HTERT RPE-1 (cell line): ENCODE measurements around the gene ZSWIM6.

Source experiments
- in situ Hi-C: fragments of 300-500 bp; cut with MboI; formaldehyde crosslinking; loops from 4 replicates; pipeline ENCODE4 v1.14.3; 2020; ENCODE audit warnings: low sequenced_read_pairs

The ZSWIM6 gene

GRCh38 chr5:61330845-61331406 is 1.1 kb upstream of the ZSWIM6 start:
- in situ Hi-C loops = no loop called here

GRCh38 chr5:61332358-61332749 is 296 bp downstream of the ZSWIM6 start:
- in situ Hi-C loops = no loop called here

DNA sequence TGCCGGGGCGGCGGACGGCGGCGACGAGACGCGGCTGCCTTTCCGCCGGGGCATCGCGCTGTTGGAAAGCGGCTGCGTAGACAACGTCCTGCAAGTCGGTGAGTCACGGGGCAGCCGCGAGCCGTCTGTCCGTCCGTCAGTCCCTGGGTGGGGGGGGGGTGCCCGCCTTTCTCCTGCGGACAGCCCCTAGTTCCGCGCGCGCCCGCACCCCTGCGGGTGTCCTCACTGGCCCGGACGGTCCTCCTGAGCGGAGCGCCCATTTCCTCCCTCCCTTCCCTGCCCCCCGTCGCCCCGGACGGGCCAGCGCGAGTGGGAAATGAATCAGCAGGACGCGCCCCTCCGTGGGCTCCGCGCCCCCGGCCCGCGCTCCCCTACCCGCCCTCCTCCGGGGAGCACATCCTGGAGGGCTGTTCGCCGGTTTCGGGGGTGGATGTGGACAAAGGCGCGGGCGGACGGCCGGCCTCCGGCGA is 828 bp downstream of the ZSWIM6 start:
- in situ Hi-C loops = no loop called here

DNA sequence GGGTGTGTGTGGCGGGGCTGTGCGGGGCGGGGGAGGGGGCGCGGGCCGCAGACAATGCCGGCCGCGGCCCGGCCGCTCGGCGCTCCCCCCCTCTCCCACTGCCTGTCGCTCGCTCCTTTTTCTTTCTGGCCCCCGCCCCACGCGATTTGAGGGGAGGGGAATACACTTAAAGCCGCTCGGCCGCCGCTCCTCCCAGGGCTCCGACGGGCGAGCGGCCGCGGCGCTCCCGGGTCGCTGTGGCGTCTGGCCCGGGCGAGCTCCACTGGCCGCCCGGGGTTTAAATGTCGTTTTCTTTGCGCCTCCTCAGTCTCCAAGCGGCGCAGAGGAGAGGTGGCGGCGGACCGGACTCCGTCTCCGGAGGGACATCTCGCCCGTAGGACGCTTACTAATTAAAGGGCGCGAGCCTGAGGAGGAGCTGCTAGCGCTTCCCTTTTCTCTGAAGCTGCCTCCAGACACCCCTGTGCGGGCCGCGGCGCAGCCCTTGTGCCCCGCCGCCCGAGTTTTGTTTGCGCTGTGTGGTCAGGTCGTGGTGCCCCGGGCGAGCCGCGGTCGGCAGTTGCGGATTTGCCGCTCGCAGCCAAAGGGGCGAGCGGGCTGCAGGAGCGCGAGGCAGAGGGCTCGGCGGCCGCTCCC is 1.4 kb downstream of the ZSWIM6 start:
- in situ Hi-C loops = no loop called here

DNA sequence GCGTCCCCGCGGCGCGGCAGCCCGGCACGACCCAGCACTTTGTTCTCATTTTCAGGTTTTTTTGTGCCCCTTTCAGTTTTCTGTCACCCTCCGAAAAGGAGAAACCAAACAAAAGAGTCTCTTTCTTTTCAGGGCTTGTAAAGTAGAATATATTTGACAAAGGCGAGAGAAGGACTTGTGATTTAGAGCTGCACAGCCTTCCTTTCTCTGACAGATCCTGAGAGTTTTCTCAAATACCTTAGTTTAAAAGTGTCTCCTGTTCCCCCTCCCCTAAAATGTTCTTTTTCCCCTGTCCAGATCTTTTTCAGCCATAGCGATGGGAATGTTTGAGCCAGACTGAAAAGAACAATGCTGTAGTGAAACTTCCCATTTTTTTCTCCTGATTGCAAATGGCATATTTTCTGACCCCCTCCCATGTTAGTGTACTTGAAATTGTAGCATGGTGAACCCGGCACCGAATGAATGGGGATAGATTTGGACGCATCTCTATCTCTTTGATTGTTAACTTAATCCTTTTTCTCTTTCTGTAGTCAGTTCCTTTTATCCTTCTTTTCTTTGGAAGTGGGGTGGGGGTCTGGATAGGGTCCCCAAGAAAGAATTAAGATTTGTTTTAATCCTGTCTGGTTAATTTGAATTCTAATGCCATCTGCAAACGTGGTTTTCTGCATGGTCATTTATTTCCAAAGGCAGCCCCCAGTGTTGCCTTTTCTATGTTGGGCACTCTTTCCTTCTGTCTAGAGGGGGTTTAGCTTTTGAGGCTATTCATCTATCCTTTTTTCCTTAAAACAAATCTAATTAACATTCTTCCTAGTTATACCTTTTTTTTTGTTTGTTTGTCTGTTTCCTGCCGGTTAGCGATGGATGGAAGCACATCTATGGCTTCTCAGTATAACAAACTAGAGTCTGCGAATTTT is 2.2 kb downstream of the ZSWIM6 start:
- in situ Hi-C loops = no loop called here

DNA sequence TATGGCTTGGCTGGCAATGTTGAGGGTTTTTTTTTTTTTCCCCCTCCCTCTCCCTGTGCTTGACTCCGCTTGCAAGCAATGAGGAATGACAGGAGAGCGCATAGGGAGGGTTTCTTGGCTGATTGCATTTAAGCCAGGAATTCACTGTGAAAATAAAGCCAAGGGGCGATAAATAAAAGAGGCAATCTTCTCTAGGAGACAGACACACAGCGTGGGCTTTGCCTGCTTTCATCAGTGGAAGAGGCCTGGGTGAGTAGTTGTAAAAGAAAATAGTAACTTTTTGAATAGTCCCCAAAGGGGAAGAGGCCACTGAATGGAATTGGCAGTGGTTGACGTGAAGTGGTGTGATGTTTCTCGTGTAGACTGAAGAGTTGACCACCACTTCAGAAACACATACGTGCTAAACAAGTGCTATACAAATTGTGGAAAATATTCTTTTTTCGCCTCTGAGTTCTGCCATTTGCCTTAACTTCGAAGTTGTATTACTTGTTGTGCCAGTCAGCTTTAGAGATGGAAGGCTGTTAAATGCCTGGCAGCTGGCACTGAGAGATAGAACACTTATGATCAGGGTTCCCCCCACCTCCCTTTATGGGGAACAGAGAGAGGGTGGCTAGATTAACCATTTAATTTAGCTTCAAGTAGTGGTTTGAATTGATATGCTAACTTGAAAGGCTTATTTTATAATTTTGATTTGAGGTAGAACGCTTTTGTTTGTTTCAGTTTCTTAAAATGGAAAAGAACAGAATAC is 3.0 kb downstream of the ZSWIM6 start:
- in situ Hi-C loops = no loop called here

DNA sequence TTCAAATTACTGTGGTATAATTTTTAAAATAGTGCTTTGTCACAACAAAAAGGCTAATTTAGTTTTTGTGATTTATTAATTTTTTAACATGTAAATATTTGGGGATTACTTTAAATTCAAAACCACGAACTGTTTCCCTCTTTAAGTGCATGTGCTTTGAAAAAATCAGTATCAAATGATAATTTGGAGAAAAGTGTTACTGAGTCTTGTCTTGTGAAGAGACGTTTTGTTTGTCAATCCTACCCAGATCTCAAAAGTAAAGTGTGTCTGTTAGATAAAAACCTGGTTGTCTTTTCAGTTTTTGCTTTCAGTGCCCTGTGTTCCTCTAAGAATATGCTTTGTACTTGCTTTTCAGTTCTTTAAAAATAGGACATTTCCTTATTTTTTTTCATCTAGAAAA is 7.7 kb downstream of the ZSWIM6 start:
- in situ Hi-C loops = no loop called here

- in situ Hi-C loops = no loop called here
These were observed 8.8 kb downstream of the ZSWIM6 start for GRCh38 chr5:61340775-61341361.

- in situ Hi-C loops = no loop called here
These were observed 10.0 kb downstream of the ZSWIM6 start for GRCh38 chr5:61342071-61342501.

- in situ Hi-C loops = no loop called here
These were observed 12.3 kb downstream of the ZSWIM6 start for GRCh38 chr5:61344187-61344944.

DNA sequence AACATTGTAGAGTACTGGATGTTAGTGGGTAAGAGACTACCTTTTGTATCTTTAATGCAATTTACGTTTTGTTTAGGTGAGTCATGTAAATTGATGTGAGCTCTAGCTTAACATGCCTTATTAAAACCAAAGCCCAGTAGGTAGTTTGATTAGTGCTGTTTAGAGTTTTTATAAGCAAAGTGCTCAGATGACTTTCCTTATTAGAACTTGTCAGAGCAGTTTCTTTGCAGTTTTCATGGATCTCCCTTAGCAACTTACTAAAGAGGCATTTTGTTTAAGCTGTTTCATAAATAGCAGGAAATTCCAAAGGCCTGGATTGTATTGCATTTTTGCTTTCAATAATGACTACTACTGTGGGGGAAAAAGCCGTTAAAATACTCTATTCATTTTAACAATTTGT is 14.5 kb downstream of the ZSWIM6 start:
- in situ Hi-C loops = no loop called here

DNA sequence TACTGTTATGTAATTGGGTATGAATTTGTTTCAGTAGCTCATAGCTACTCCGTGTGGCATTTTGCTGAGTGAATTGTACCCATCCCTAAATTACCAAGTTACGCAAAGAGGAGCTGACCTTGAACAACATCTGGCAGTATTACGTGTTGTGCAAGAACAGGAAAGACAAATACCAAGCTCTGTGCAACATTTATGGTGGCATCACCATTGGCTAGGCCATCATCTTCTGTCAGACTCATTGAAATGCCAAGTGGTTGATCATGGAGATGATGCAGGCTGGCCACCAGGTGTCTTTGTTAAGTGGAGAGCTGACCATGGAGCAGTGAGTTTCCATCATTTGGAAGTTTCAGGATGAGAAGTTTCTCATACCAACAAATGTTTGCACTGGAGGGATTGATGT is 15.0 kb downstream of the ZSWIM6 start:
- in situ Hi-C loops = no loop called here

DNA sequence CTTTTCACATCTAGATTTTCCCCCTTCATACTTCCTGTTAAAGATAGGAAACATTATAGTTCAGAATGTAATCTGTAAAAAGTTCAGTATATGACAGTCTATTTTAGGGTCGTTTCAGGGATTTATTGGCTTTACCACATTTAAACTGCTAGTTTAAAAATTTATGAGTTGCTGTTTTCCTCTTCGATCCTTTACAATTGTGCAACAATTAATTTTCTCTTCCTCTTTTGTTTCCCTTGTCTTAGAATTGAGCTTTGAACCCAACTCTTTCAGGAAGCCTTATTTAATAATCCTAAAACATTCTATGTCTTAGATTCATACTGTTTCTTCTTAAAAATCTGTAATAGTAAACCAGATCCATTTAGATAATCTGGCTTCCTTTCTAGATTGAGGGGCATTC is 16.4 kb downstream of the ZSWIM6 start:
- in situ Hi-C loops = no loop called here

DNA sequence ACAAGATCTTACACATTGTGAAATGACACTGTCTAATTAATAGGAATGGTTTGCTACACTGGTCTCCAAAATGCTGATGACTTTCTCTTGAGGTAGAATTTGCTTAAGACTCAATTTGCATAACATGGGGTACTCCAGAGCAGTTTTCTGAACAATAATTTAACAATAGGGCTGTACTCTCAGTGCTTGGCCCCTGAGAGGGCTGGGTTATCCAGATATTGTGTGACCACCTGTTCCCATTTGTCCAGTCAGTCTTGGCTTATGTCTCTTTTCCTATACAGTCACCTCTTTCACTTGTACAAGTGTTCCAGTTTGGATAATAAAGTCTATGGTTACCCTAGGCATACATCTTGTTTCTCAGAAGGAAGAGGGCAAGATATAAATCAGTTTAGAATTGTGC is 17.9 kb downstream of the ZSWIM6 start:
- in situ Hi-C loops = no loop called here

DNA sequence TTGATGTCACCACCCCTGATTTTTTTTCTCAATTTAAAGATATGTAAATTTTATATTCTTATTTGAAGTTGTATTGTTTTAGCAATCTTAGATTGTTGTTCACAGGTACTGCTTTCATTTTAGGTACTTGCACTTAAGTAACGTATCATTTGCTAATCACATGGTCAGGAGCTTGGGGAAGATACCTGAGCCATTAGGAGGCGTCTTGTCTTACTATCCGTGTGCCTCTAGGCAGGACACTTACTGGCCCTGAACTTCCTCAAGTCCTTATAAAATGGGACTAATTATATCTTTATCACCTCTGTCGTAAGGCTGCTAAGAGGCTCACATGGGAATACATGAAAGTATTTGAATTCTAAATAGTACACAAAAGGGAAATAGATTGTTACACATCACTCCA is 18.5 kb downstream of the ZSWIM6 start:
- in situ Hi-C loops = no loop called here

DNA sequence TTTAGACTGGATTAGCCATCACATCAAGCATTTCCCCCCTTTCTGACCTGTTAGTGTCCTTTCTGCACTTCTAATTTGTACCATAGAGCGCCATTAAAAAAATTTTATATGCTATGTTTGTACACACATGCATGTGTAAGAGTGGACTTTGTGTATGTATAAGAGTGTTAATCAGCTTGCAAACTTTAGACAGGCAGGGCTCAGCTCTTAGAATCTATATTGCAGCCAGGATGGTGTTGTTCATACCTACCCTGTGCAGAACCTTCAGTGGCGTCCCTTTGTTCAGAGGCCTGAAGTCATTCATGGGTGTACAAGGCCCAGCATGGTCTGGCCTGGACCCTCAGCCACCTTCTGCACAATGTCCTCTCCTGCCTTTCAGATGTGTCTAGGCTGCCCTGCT is 19.7 kb downstream of the ZSWIM6 start:
- in situ Hi-C loops = no loop called here

GRCh38 chr5:61352180-61352579 is 20.1 kb downstream of the ZSWIM6 start:
- in situ Hi-C loops = no loop called here

DNA sequence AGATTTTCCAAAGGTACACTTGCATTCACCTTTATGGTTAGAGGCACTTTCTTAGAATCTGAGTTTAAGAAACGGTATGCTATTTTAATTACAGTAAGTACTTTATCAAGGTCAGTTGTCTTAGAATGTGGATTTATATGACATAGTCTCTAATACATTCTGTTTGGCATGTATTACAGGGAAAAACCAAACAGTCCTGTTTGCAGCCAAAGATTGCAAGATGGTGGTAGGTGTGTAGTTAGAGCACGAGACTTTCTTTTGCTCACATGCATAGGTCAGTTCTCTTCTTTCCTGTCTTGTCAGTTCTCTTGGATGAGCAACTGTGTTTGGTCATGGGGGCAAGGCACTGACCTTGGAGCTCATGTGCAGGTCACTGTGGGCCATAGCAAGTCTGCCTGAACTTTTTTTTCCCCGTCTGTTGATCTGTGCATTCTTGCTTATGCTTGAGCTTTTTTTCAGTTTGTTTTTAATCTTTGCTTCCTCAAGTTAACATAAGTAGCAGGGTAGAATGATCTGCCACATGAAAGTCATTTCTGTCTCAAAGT is 20.6 kb downstream of the ZSWIM6 start:
- in situ Hi-C loops = no loop called here

DNA sequence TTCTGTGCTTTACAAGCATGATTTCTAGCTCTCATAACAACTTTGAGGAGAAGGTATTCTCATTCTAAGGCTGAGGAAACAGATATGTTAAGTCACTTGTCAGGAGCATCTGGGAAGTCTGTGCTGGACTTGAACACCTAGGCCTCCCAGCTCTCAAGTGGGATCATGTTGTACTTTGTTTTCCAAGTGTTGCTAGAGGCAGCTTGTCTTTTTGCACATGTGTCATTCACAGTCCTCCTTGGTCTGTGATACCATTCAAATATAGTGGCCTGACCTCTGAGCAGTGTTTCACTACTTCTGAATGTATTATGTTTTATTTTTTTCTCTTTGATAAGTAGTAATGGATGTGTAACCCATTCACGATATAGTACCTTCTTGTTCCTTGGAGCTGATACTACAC is 21.2 kb downstream of the ZSWIM6 start:
- in situ Hi-C loops = no loop called here

DNA sequence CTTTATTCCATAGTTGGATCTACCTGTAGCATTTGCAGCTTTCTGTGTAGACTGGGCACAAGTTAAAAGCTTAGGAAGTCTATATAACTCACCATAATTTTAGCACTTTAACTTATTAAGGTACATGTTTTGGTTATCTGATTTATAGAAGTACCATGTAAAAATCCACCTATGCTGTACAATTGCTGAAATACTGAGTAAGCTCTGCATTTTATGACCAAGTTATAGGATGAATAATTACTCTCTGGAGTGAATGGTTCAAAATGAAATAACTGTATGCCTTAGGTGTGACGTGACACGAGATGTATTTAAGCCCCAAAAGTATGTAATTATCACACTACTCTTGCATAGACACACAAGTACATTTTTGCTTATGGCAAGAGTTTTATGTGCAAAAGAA is 22.1 kb downstream of the ZSWIM6 start:
- in situ Hi-C loops = no loop called here
